K562 (cell line): ENCODE measurements around the gene FEN1. TPM values are rescaled to one million over a fixed set of nuclear protein-coding genes. Genes with fewer than 3 reads are reported as not detected.

ENCODE experiments used
- ARID2 ChIP-seq: fragments of 450-650 bp; IDR thresholded peaks from 2 replicates; pipeline ENCODE4 v1.6.1; 2017; ENCODE audit warnings: antibody characterized with exemption, mild to moderate bottlenecking
- CEBPG ChIP-seq, 3 experiments: fragments of 200-800 bp in 1 of 3; sonication (Bioruptor generic) in 1 of 3; sonication (generic) in 1 of 3; formaldehyde crosslinking in 1 of 3; IDR thresholded peaks in 2 of 3; conservative IDR thresholded peaks in 1 of 3; 2 replicates each; pipeline versions ENCODE4 v1.6.1 to v1.8.0; 2016 to 2022; ENCODE audit warnings: missing compliant biosample characterization in 2 of 3, missing genetic modification characterization in 2 of 3, mild to moderate bottlenecking in 1 of 3, missing genetic modification reagents in 1 of 3
- ESRRA ChIP-seq: fragments of 450-650 bp; IDR thresholded peaks from 2 replicates; pipeline ENCODE4 v1.6.1; 2014; ENCODE audit warnings: low read depth, mild to moderate bottlenecking, moderate library complexity, borderline replicate concordance
- ETV6 ChIP-seq, 3 experiments: fragments of 150-350 bp in 1 of 3; sonication (generic) in 1 of 3; formaldehyde crosslinking in 1 of 3; IDR thresholded peaks; 2 replicates each; pipeline versions ENCODE4 v1.6.1 to v1.8.0; 2014 to 2022; ENCODE audit warnings: borderline replicate concordance in 2 of 3, low read depth in 2 of 3, antibody characterized with exemption in 1 of 3, low read length in 1 of 3, mild to moderate bottlenecking in 1 of 3, missing genetic modification reagents in 1 of 3
- FUS ChIP-seq: fragments of 200-400 bp; formaldehyde crosslinking; optimal IDR thresholded peaks from 2 replicates; pipeline ENCODE3; 2017; ENCODE audit warnings: low read depth, low read length
- HDAC2 ChIP-seq: fragments of 450-650 bp; IDR thresholded peaks from 2 replicates; pipeline ENCODE4 v1.6.1; 2016; ENCODE audit warnings: mild to moderate bottlenecking
- HNRNPUL1 ChIP-seq: fragments of 200-400 bp; formaldehyde crosslinking; IDR thresholded peaks from 2 replicates; pipeline ENCODE4 v1.6.1; 2017; ENCODE audit warnings: low read length
- MAFF ChIP-seq: IDR thresholded peaks from 2 replicates; pipeline ENCODE4 v1.6.1; 2012; ENCODE audit warnings: low read length, improper control_type of control experiment
- PRDM10 ChIP-seq: fragments of 450-650 bp; IDR thresholded peaks from 2 replicates; pipeline ENCODE4 v1.6.1; 2018; ENCODE audit not compliant: partially characterized antibody
- PTTG1 ChIP-seq: fragments of 450-650 bp; IDR thresholded peaks from 2 replicates; pipeline ENCODE4 v1.6.1; 2016; ENCODE audit warnings: low read depth, mild to moderate bottlenecking, missing genetic modification characterization, missing compliant biosample characterization
- SAP30 ChIP-seq: fragments of 200-600 bp; sonication (generic); IDR thresholded peaks from 2 replicates; pipeline ENCODE4 v1.6.1; 2012; ENCODE audit warnings: borderline replicate concordance, low read depth, mild to moderate bottlenecking, moderate library complexity, low read length, control low read depth, inconsistent platforms; ENCODE audit not compliant: insufficient read depth, poor library complexity, severe bottlenecking
- SMARCB1 ChIP-seq: IDR thresholded peaks from 2 replicates; pipeline ENCODE4 v1.6.1; 2011; ENCODE audit warnings: improper control_type of control experiment, low read depth; ENCODE audit not compliant: insufficient read length
- ZFPM2 ChIP-seq: fragments of 250-450 bp; sonication (Bioruptor Pico); IDR thresholded peaks from 2 replicates; pipeline ENCODE4 v1.5.1; 2022; ENCODE audit warnings: mild to moderate bottlenecking
- ZNF3 ChIP-seq: fragments of 250-450 bp; sonication (Bioruptor Pico); IDR thresholded peaks from 2 replicates; pipeline ENCODE4 v1.5.0; 2021; ENCODE audit warnings: mild to moderate bottlenecking, moderate library complexity
- polyA plus RNA-seq, 8 experiments: library from polyadenylated mRNA; depleted of rRNA in 4 of 8; stranded (reverse) in 5 of 8; unstranded in 3 of 8; fragments of >200 nt; fragmentation: Nextera tagmentation in 2 of 8; fragmentation: Illumina TruSeq in 1 of 8; extraction: Ambion mirVana in 2 of 8; extraction: Trizol in 1 of 8; gene quantifications; 2 replicates each; pipeline versions ENCODE4 v1.2.1 to v1.2.3, GENCODE V29; 2011 to 2014; ENCODE audit warnings: inconsistent platforms in 1 of 8, missing spikeins in 1 of 8
- total RNA-seq, 7 experiments: library from RNA; depleted of rRNA in 6 of 7; stranded (reverse); fragments of >200 nt in 6 of 7; fragmentation: Illumina TruSeq in 2 of 7; extraction: Trizol in 2 of 7; gene quantifications; 2 replicates each; pipeline versions ENCODE4 v1.2.1 to v1.2.3, GENCODE V29; 2011 to 2021; ENCODE audit warnings: low replicate concordance in 1 of 7
- TF ChIP-seq, protein P1 (sequence below), 2 experiments: IDR thresholded peaks; 2 replicates each; pipeline ENCODE4 v1.6.1; 2011; ENCODE audit warnings: borderline replicate concordance in 1 of 2, control low read depth in 1 of 2, low read depth in 1 of 2, low read length in 1 of 2, mild to moderate bottlenecking in 1 of 2, mixed read lengths in 1 of 2, moderate library complexity in 1 of 2; ENCODE audit not compliant: insufficient read depth in 1 of 2, insufficient read length in 1 of 2, poor library complexity in 1 of 2, severe bottlenecking in 1 of 2; ENCODE audit errors: extremely low read depth in 1 of 2
- TF ChIP-seq, protein P2 (sequence below): sonication (generic); formaldehyde crosslinking; IDR thresholded peaks from 2 replicates; pipeline ENCODE4 v1.8.1; 2023; ENCODE audit warnings: mild to moderate bottlenecking, missing genetic modification reagents

FEN1 gene
- total and polyA plus RNA-seq, 9 of the 15 experiments (the other 6 are each of a cell fraction or from before 2014, with no cell fraction given): 58.1 to 156 (median 137) TPM

- peak; percentile 82; the same call in 1 of the 2 replicates for TF ChIP-seq ESRRA
- peak; percentile 48 for TF ChIP-seq CEBPG (CRISPR knock-in tag; IDR thresholded peaks at IDR 0.05)
- TF ChIP-seq CEBPG (tag; conservative IDR thresholded peaks at IDR 0.05 in 1 of 2, IDR thresholded peaks at IDR 0.05 in 1 of 2): peak in 1 of 2 experiments; percentile 46; a peak in 2 of 4 replicates
- TF ChIP-seq HDAC2: 0 out of 2 replicates have a peak, but pooled peaks have one; percentile 18
- TF ChIP-seq FUS: no peak
- no peak for TF ChIP-seq ARID2
- TF ChIP-seq ZNF3: no peak
- no peak for TF ChIP-seq SAP30
- TF ChIP-seq, protein P1, sequence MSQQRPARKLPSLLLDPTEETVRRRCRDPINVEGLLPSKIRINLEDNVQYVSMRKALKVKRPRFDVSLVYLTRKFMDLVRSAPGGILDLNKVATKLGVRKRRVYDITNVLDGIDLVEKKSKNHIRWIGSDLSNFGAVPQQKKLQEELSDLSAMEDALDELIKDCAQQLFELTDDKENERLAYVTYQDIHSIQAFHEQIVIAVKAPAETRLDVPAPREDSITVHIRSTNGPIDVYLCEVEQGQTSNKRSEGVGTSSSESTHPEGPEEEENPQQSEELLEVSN (IDR thresholded peaks at IDR 0.05; ENCODE audit: borderline replicate concordance in 1 of 2, extremely low read depth in 1 of 2, insufficient read depth in 1 of 2, insufficient read length in 1 of 2, low read depth in 1 of 2, low read length in 1 of 2, poor library complexity in 1 of 2, severe bottlenecking in 1 of 2): no peak
- TF ChIP-seq ETV6 (IDR thresholded peaks at IDR 0.05; ENCODE audit: borderline replicate concordance in 1 of 2, low read depth in 2 of 2, low read length in 1 of 2): no peak
- no peak for TF ChIP-seq ETV6 (CRISPR knock-in tag; IDR thresholded peaks at IDR 0.05; ENCODE audit: borderline replicate concordance)
- no peak for TF ChIP-seq MAFF
- TF ChIP-seq SMARCB1: no peak
- TF ChIP-seq ZFPM2 (CRISPR knock-in tag): no peak
- no peak for TF ChIP-seq HNRNPUL1
- TF ChIP-seq PTTG1 (tag): no peak
- TF ChIP-seq, protein P2, sequence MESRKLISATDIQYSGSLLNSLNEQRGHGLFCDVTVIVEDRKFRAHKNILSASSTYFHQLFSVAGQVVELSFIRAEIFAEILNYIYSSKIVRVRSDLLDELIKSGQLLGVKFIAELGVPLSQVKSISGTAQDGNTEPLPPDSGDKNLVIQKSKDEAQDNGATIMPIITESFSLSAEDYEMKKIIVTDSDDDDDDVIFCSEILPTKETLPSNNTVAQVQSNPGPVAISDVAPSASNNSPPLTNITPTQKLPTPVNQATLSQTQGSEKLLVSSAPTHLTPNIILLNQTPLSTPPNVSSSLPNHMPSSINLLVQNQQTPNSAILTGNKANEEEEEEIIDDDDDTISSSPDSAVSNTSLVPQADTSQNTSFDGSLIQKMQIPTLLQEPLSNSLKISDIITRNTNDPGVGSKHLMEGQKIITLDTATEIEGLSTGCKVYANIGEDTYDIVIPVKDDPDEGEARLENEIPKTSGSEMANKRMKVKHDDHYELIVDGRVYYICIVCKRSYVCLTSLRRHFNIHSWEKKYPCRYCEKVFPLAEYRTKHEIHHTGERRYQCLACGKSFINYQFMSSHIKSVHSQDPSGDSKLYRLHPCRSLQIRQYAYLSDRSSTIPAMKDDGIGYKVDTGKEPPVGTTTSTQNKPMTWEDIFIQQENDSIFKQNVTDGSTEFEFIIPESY: peak; percentile 21; the same call in 1 of the 2 replicates
- no peak for TF ChIP-seq PRDM10
Measured at GRCh38 chr11:61814958-61815789, 22.5 kb downstream of the FEN1 start (continued).
